ENCODE results near the gene PRUNE2.

The PRUNE2 gene

DNA sequence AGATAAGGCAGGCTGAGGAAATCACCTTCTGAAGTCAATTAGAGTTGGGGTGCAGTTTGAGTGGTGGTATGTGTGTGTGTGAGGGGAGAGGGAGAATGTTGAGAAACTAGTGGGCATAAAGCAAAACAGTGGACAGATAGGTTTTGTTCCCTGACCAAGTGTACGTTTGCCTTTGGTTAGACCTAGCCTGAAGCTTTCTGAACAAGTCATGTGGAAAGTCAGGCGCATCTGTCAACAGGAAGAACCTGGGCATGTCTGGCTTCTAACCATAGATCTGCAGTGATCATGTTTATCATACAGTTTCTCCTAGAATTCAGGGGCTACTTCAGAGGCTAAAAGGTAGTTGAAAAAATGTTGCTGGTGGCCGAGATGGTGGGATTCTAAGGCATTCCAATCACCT is 284.9 kb downstream of the PRUNE2 start:
- Histone ChIP-seq H3K27me3 (ENCODE audit: insufficient read depth, insufficient read length) (no peaks in the 10 kb centered on the region), H3K4me3 (ENCODE audit: insufficient read length, low read depth) (no peak overlapping the region), H3K4me1 (ENCODE audit: insufficient read depth, insufficient read length) (no peaks in the 10 kb centered on the region), H3K9ac (ENCODE audit: insufficient read length, low read depth) (no peak overlapping the region), H3K9me3 (ENCODE audit: insufficient read depth, low read length) (no peaks in the 10 kb centered on the region), H3K36me3 (ENCODE audit: insufficient read depth, insufficient read length, low read length) (no peaks in the 10 kb centered on the region)
- no peak for TF ChIP-seq ZNF274 (IDR thresholded peaks at IDR 0.05; ENCODE audit: low read depth, low read length)
- no peak for TF ChIP-seq SUZ12 (IDR thresholded peaks at IDR 0.05; ENCODE audit: extremely low read depth, insufficient read depth, insufficient read length)
- TF ChIP-seq YY1 (IDR thresholded peaks at IDR 0.05; ENCODE audit: insufficient read depth, insufficient read length), result no peak
- no peak for DNase-seq (ENCODE audit: low read depth, low spot score)

DNA sequence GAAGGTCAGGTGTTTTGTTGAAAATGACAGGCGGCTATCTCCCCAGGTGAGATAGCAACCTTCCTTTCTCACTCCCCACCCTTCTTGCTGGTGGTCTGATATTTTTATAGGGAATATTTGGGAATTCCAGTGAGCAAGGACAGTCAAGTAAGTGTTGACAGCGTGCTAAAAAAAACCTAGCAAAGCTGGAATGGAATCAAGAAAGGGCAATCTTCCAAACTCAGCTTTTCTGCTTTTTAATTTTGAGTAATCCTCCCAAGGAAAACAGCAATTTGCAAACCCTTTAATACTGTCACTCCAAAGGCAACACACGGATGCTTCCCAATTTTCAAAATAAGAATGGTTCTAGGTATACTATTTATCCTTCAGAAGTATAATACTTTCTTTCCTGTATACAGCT is 285.3 kb downstream of the PRUNE2 start:
- Histone ChIP-seq H3K27me3 (ENCODE audit: insufficient read depth, insufficient read length) (no peaks in the 10 kb centered on the region), H3K4me3 (ENCODE audit: insufficient read length, low read depth) (no peak overlapping the region), H3K4me1 (ENCODE audit: insufficient read depth, insufficient read length) (no peaks in the 10 kb centered on the region), H3K9me3 (ENCODE audit: insufficient read depth, low read length) (no peaks in the 10 kb centered on the region), H3K9ac (ENCODE audit: insufficient read length, low read depth) (no peak overlapping the region), H3K36me3 (ENCODE audit: insufficient read depth, insufficient read length, low read length) (no peaks in the 10 kb centered on the region)
- no peak for DNase-seq (ENCODE audit: low read depth, low spot score)
- TF ChIP-seq SUZ12 (IDR thresholded peaks at IDR 0.05; ENCODE audit: extremely low read depth, insufficient read depth, insufficient read length), result no peak
- TF ChIP-seq ZNF274 (IDR thresholded peaks at IDR 0.05; ENCODE audit: low read depth, low read length), result no peak
- TF ChIP-seq YY1 (IDR thresholded peaks at IDR 0.05; ENCODE audit: insufficient read depth, insufficient read length), result no peak

GRCh38 chr9:76619640-76620039 is 286.3 kb downstream of the PRUNE2 start:
- Histone ChIP-seq H3K4me3 (ENCODE audit: insufficient read length, low read depth) (no peak overlapping the region), H3K27me3 (ENCODE audit: insufficient read depth, insufficient read length) (no peaks in the 10 kb centered on the region), H3K36me3 (ENCODE audit: insufficient read depth, insufficient read length, low read length) (no peaks in the 10 kb centered on the region), H3K4me1 (ENCODE audit: insufficient read depth, insufficient read length) (no peaks in the 10 kb centered on the region), H3K9me3 (ENCODE audit: insufficient read depth, low read length) (no peaks in the 10 kb centered on the region), H3K9ac (ENCODE audit: insufficient read length, low read depth) (no peak overlapping the region)
- no peak for TF ChIP-seq YY1 (IDR thresholded peaks at IDR 0.05; ENCODE audit: insufficient read depth, insufficient read length)
- TF ChIP-seq SUZ12 (IDR thresholded peaks at IDR 0.05; ENCODE audit: extremely low read depth, insufficient read depth, insufficient read length), result no peak
- TF ChIP-seq ZNF274 (IDR thresholded peaks at IDR 0.05; ENCODE audit: low read depth, low read length), result no peak
- no peak for DNase-seq (ENCODE audit: low read depth, low spot score)

DNA sequence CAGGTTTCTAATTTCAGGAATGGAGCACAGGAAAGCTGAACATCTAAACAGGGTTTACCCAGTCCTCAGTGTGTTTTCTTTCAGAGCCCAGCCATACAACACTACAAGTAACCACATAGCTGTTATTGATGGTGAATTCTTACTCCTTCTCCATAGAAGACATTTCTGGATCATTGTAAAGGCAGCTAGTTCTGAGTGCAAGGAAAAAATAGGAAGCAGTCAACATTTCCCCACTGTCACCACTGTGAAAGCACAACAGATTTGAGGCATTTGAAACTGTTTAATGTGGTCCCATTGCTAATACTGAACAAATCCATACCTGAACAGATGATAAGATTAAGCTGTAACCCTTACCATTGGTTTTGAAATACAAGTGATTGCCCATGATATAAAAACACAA is 286.7 kb downstream of the PRUNE2 start:
- H3K9ac ChIP-seq (ENCODE audit: insufficient read length, low read depth), result no peak overlapping the region
- no peaks in the 10 kb centered on the region for H3K9me3 ChIP-seq (ENCODE audit: insufficient read depth, low read length)
- DNase-seq (ENCODE audit: low read depth, low spot score), result no peak
- H3K4me1 ChIP-seq (ENCODE audit: insufficient read depth, insufficient read length), result no peaks in the 10 kb centered on the region
- TF ChIP-seq SUZ12 (IDR thresholded peaks at IDR 0.05; ENCODE audit: extremely low read depth, insufficient read depth, insufficient read length), result no peak
- TF ChIP-seq YY1 (IDR thresholded peaks at IDR 0.05; ENCODE audit: insufficient read depth, insufficient read length), result no peak
- no peak for TF ChIP-seq ZNF274 (IDR thresholded peaks at IDR 0.05; ENCODE audit: low read depth, low read length)
- H3K27me3 ChIP-seq (ENCODE audit: insufficient read depth, insufficient read length), result no peaks in the 10 kb centered on the region
- no peaks in the 10 kb centered on the region for H3K36me3 ChIP-seq (ENCODE audit: insufficient read depth, insufficient read length, low read length)
- no peak overlapping the region for H3K4me3 ChIP-seq (ENCODE audit: insufficient read length, low read depth)

GRCh38 chr9:76618762-76619161 is 287.2 kb downstream of the PRUNE2 start:
- Histone ChIP-seq H3K4me3 (ENCODE audit: insufficient read length, low read depth) (no peak overlapping the region), H3K4me1 (ENCODE audit: insufficient read depth, insufficient read length) (no peaks in the 10 kb centered on the region), H3K36me3 (ENCODE audit: insufficient read depth, insufficient read length, low read length) (no peaks in the 10 kb centered on the region), H3K9me3 (ENCODE audit: insufficient read depth, low read length) (no peaks in the 10 kb centered on the region), H3K9ac (ENCODE audit: insufficient read length, low read depth) (no peak overlapping the region), H3K27me3 (ENCODE audit: insufficient read depth, insufficient read length) (no peaks in the 10 kb centered on the region)
- no peak for DNase-seq (ENCODE audit: low read depth, low spot score)
- TF ChIP-seq ZNF274 (IDR thresholded peaks at IDR 0.05; ENCODE audit: low read depth, low read length) (no peak), SUZ12 (IDR thresholded peaks at IDR 0.05; ENCODE audit: extremely low read depth, insufficient read depth, insufficient read length) (no peak), YY1 (IDR thresholded peaks at IDR 0.05; ENCODE audit: insufficient read depth, insufficient read length) (no peak)

DNA sequence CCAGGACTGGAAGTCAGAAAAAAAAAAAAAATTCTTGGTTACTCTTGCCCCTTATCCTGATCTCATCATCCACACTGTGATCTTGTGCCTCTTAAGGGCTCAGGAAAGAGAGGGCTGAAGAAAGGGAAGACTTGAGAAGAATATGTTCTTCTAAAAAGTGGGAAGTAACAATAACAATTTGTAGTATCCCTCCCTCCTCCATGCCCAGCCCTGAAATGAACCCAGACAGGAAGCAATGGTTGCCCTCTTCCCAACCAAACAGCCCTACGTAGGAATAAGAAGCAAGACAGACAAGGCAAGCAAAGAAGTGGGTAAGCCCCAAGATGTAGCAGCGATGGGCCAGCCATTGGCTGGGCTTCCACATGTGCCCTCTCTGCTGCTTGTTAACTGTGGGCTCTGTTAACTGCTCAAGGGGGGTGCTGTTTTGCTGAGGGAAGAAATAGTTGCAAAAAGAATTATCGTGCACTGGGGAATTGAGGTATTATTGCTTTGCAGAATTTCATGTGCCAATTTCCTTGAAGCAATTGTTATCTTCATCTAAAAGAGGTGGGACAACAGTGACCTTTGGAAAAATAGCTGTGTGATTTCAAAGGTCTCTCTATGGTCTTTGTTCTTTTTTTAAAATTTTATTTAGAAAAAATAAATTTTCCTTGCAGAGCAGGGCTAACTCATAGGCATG is 288.3 kb downstream of the PRUNE2 start:
- Histone ChIP-seq H3K36me3 (ENCODE audit: insufficient read depth, insufficient read length, low read length) (no peaks in the 10 kb centered on the region), H3K4me3 (ENCODE audit: insufficient read length, low read depth) (no peak overlapping the region), H3K9me3 (ENCODE audit: insufficient read depth, low read length) (no peaks in the 10 kb centered on the region), H3K4me1 (ENCODE audit: insufficient read depth, insufficient read length) (no peaks in the 10 kb centered on the region), H3K27me3 (ENCODE audit: insufficient read depth, insufficient read length) (no peaks in the 10 kb centered on the region), H3K9ac (ENCODE audit: insufficient read length, low read depth) (no peak overlapping the region)
- no peak for DNase-seq (ENCODE audit: low read depth, low spot score)
- TF ChIP-seq SUZ12 (IDR thresholded peaks at IDR 0.05; ENCODE audit: extremely low read depth, insufficient read depth, insufficient read length), result no peak

DNA sequence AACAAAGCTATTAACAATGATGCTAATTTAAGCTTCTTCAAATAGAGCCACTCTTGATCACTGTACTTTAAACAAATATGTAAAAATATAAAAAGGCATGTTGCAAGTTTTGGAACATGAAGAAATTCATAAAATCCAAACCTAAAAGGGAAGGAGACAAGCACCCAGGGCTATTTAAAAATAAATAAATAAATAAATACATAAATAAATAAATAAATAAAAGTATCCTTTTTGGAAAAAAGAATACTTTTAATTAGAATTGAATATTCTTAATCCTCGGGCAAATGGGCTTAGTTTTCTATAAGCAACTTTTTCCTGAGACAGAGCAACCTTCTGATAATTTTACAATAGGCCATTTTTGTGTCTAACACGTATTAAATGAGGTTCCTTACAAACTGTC is 289.1 kb downstream of the PRUNE2 start:
- Histone ChIP-seq H3K9ac (ENCODE audit: insufficient read length, low read depth) (no peak overlapping the region), H3K4me3 (ENCODE audit: insufficient read length, low read depth) (no peak overlapping the region), H3K36me3 (ENCODE audit: insufficient read depth, insufficient read length, low read length) (no peaks in the 10 kb centered on the region), H3K9me3 (ENCODE audit: insufficient read depth, low read length) (no peaks in the 10 kb centered on the region), H3K4me1 (ENCODE audit: insufficient read depth, insufficient read length) (no peaks in the 10 kb centered on the region), H3K27me3 (ENCODE audit: insufficient read depth, insufficient read length) (no peaks in the 10 kb centered on the region)
- TF ChIP-seq SUZ12 (IDR thresholded peaks at IDR 0.05; ENCODE audit: extremely low read depth, insufficient read depth, insufficient read length), result no peak
- no peak for TF ChIP-seq YY1 (IDR thresholded peaks at IDR 0.05; ENCODE audit: insufficient read depth, insufficient read length)
- no peak for TF ChIP-seq ZNF274 (IDR thresholded peaks at IDR 0.05; ENCODE audit: low read depth, low read length)
- DNase-seq (ENCODE audit: low read depth, low spot score), result no peak

All from NT2/D1 (cell line).